CD14-positive monocyte (primary cell): ENCODE results near the gene ADH1A. TPM values are rescaled to one million over a fixed set of nuclear protein-coding genes. Genes with fewer than 3 reads are reported as not detected.

ENCODE experiments used
- DNase-seq, 3 donors: peaks; one replicate each; pipeline ENCODE4 v3.0.0-alpha.2; 2011 to 2022
- H2AFZ ChIP-seq: 2 replicates; pipeline ENCODE4 v1.6.0; 2012; ENCODE audit warnings: mild to moderate bottlenecking, low read depth, low read length, inconsistent platforms; ENCODE audit not compliant: insufficient read depth, poor library complexity, severe bottlenecking
- H3K27ac ChIP-seq, 2 donors: 1 replicate in 1 of 2; 2 replicates in 1 of 2; pipeline ENCODE4 v1.5.1; 2012 to 2013; ENCODE audit warnings: low read length in 2 of 2, control low read depth in 1 of 2, inconsistent platforms in 1 of 2, low read depth in 1 of 2, mild to moderate bottlenecking in 1 of 2
- H3K27me3 ChIP-seq, 2 donors: one replicate each; pipeline versions ENCODE4 v1.6.0 to v1.6.1; 2011 to 2013; ENCODE audit warnings: low read length in 2 of 2; ENCODE audit not compliant: control insufficient read depth in 2 of 2, insufficient read depth in 2 of 2
- H3K36me3 ChIP-seq, 2 donors: replicated peaks in 1 of 2; 1 replicate in 1 of 2; 2 replicates in 1 of 2; pipeline versions ENCODE4 v1.5.1 to v1.6.1; 2012 to 2013; ENCODE audit warnings: low read length in 2 of 2, control low read depth in 1 of 2, inconsistent platforms in 1 of 2, mild to moderate bottlenecking in 1 of 2; ENCODE audit not compliant: insufficient read depth in 2 of 2, control insufficient read depth in 1 of 2
- H3K4me1 ChIP-seq, 2 donors: 1 replicate in 1 of 2; 2 replicates in 1 of 2; pipeline versions ENCODE4 v1.5.1 to v1.6.1; 2012 to 2013; ENCODE audit warnings: low read length in 2 of 2, control low read depth in 1 of 2, inconsistent platforms in 1 of 2, mild to moderate bottlenecking in 1 of 2, moderate library complexity in 1 of 2; ENCODE audit not compliant: insufficient read depth in 2 of 2, control insufficient read depth in 1 of 2
- H3K4me2 ChIP-seq: replicated peaks from 2 replicates; pipeline ENCODE3; 2012; ENCODE audit warnings: low read length, moderate library complexity, mild to moderate bottlenecking; ENCODE audit not compliant: poor library complexity, severe bottlenecking; ENCODE audit errors: extremely low read depth
- H3K4me3 ChIP-seq, 3 experiments: fragments of 200-600 bp in 1 of 3; sonication (generic) in 1 of 3; replicated peaks in 1 of 3; 1 replicate in 2 of 3; 2 replicates in 1 of 3; pipeline ENCODE4 v1.5.1; 2011 to 2013; ENCODE audit warnings: low read length in 3 of 3, mild to moderate bottlenecking in 3 of 3, control low read depth in 2 of 3, low read depth in 2 of 3, inconsistent platforms in 1 of 3, moderate library complexity in 1 of 3
- H3K79me2 ChIP-seq: 2 replicates; pipeline ENCODE4 v1.6.0; 2012; ENCODE audit warnings: mild to moderate bottlenecking, control low read depth, inconsistent platforms, low read length, moderate library complexity; ENCODE audit not compliant: insufficient read depth
- H3K9ac ChIP-seq: 2 replicates; pipeline ENCODE4 v1.6.0; 2017; ENCODE audit warnings: low read length, mild to moderate bottlenecking; ENCODE audit not compliant: insufficient read depth, poor library complexity, severe bottlenecking
- H3K9me3 ChIP-seq, 2 donors: replicated peaks in 1 of 2; 1 replicate in 1 of 2; 2 replicates in 1 of 2; pipeline versions ENCODE4 v1.5.1 to v1.6.1; 2012 to 2013; ENCODE audit warnings: low read length in 2 of 2, control low read depth in 1 of 2; ENCODE audit not compliant: control insufficient read depth in 1 of 2, insufficient read depth in 1 of 2
- H4K20me1 ChIP-seq: 2 replicates; pipeline ENCODE4 v1.6.0; 2012; ENCODE audit warnings: mild to moderate bottlenecking, low read length, control low read depth, moderate library complexity; ENCODE audit not compliant: insufficient read depth
- H3K27ac Mint-ChIP-seq, 7 donors: one replicate each; pipeline ENCODE4 v1.8.0; 2020; ENCODE audit warnings: mild to moderate bottlenecking in 7 of 7, mixed read lengths in 7 of 7, moderate library complexity in 6 of 7, inconsistent platforms in 2 of 7
- H3K27me3 Mint-ChIP-seq, 3 donors: one replicate each; pipeline ENCODE4 v1.8.0; 2021 to 2022; ENCODE audit warnings: low read depth in 3 of 3, mild to moderate bottlenecking in 3 of 3, mixed read lengths in 3 of 3, moderate library complexity in 3 of 3, inconsistent platforms in 1 of 3
- H3K36me3 Mint-ChIP-seq, 2 donors: one replicate each; pipeline ENCODE4 v1.8.0; 2020; ENCODE audit warnings: mixed read lengths in 2 of 2, inconsistent platforms in 1 of 2, mild to moderate bottlenecking in 1 of 2
- H3K4me1 Mint-ChIP-seq: one replicate; pipeline ENCODE4 v1.8.0; 2020; ENCODE audit warnings: mild to moderate bottlenecking, mixed read lengths
- H3K4me3 Mint-ChIP-seq, 2 donors: one replicate each; pipeline ENCODE4 v1.8.0; 2020; ENCODE audit warnings: mild to moderate bottlenecking in 2 of 2, mixed read lengths in 2 of 2, moderate library complexity in 1 of 2
- H3K9me3 Mint-ChIP-seq, 7 donors: one replicate each; pipeline ENCODE4 v1.8.0; 2020 to 2022; ENCODE audit warnings: mixed read lengths in 7 of 7, mild to moderate bottlenecking in 6 of 7, moderate library complexity in 6 of 7, inconsistent platforms in 2 of 7
- WGBS: methylation state at CpG from one replicate; pipeline ENCODE4 v1.1.5; 2013; ENCODE audit warnings: missing lambda C conversion rate; ENCODE audit not compliant: insufficient coverage; 5-methylcytosine and 5-hydroxymethylcytosine counted together
- intact Hi-C, 2 donors: fragments of 100-400 bp; cut with micrococcal nuclease; formaldehyde crosslinking; loops; one replicate each; pipeline versions ENCODE4 v1.15.0 to v1.15.1; 2023
- polyA plus RNA-seq, 3 donors: library from polyadenylated mRNA; depleted of rRNA in 1 of 3; unstranded in 2 of 3; stranded (reverse) in 1 of 3; fragments of 300-500 nt in 2 of 3; fragments of >200 nt in 1 of 3; fragmentation: Illumina TruSeq in 2 of 3; gene quantifications; 1 replicate in 2 of 3; 2 replicates in 1 of 3; pipeline ENCODE4 v1.2.3, GENCODE V29; 2012 to 2021
- TF ChIP-seq, protein P1 (sequence below): fragments of 200-600 bp; IDR thresholded peaks from one replicate; pipeline ENCODE4 v1.8.0; 2022; ENCODE audit warnings: antibody characterized with exemption, mild to moderate bottlenecking

Gene ADH1A
- polyA plus RNA-seq, 3 donors: not detected

DNA sequence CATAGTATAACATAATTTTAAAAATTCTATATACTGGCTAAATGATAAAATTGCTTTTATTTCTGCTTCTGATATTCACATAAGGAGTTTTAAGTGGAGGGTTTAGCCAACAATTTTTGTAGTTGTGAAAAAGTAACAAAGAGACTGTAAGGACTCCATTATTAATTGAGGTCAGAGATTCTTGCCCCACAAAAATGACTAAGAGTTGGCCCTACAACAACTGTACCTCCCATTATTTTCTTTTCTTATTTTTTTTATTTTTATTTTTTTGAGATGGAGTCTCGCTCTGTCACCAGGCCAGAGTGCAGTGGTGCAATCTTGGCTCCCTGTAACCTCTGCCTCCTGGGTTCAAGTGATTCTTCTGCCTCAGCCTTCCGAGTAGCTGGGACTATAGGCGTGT, 39.9 kb upstream of the ADH1A start:
- Histone ChIP-seq H3K9ac (no peak overlapping the region), H3K4me2 (no peak overlapping the region), H3K4me1 (no peaks in the 10 kb centered on the region), H3K4me3 (no peak overlapping the region), H3K36me3 (no peaks in the 10 kb centered on the region), H2AFZ (no peak overlapping the region), H3K27me3 (no peaks in the 10 kb centered on the region), H3K27ac (no peak overlapping the region), H3K79me2 (no peaks in the 10 kb centered on the region), H4K20me1 (no peaks in the 10 kb centered on the region), H3K9me3 (peaks cover 10 to 11% of the 10 kb centered on the region in 2 donors)
- Mint-ChIP-seq H3K4me1 (no peaks in the 10 kb centered on the region), H3K36me3 (no peaks in the 10 kb centered on the region), H3K27ac (no peak overlapping the region), H3K4me3 (no peak overlapping the region), H3K27me3 (peaks cover 0 to 3% (median 0%) of the 10 kb centered on the region in 3 donors), H3K9me3 (peaks cover 0 to 15% (median 11%) of the 10 kb centered on the region in 7 donors)
- WGBS: no CpG with 5 or more reads among the region's 3 CpGs
- intact Hi-C loops: no loop called here
- no peak for DNase-seq
- TF ChIP-seq, protein P1, sequence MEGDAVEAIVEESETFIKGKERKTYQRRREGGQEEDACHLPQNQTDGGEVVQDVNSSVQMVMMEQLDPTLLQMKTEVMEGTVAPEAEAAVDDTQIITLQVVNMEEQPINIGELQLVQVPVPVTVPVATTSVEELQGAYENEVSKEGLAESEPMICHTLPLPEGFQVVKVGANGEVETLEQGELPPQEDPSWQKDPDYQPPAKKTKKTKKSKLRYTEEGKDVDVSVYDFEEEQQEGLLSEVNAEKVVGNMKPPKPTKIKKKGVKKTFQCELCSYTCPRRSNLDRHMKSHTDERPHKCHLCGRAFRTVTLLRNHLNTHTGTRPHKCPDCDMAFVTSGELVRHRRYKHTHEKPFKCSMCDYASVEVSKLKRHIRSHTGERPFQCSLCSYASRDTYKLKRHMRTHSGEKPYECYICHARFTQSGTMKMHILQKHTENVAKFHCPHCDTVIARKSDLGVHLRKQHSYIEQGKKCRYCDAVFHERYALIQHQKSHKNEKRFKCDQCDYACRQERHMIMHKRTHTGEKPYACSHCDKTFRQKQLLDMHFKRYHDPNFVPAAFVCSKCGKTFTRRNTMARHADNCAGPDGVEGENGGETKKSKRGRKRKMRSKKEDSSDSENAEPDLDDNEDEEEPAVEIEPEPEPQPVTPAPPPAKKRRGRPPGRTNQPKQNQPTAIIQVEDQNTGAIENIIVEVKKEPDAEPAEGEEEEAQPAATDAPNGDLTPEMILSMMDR: no peak

DNA sequence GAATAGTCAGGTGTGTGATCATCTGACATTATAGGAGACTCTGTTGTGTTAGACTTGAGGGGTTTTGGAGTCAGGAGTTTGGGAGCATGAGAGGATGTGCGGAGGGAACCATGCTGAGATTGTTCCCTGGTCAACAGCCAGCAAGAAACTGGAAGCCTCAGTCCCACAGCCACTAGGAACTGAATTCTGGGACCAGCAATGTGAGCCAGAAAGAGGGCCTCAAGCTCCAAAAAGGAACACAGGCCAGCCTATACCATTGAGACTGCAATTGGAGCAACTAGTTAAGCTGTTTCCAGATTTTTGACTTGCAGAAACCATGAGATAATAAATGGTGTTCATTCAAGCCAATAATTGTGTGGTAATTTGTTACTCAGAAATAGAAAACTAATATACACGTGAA, 39.1 kb upstream of the ADH1A start:
- Histone ChIP-seq H3K4me1 (no peaks in the 10 kb centered on the region), H2AFZ (no peak overlapping the region), H3K9me3 (peaks cover 10 to 11% of the 10 kb centered on the region in 2 donors), H3K9ac (no peak overlapping the region), H3K79me2 (no peaks in the 10 kb centered on the region), H3K27me3 (no peaks in the 10 kb centered on the region), H3K36me3 (no peaks in the 10 kb centered on the region), H3K4me3 (no peak overlapping the region), H3K27ac (no peak overlapping the region), H4K20me1 (no peaks in the 10 kb centered on the region), H3K4me2 (no peak overlapping the region)
- 71% methylated on average over 1 of the region's 2 CpGs for WGBS
- no peaks in the 10 kb centered on the region for H3K4me1 Mint-ChIP-seq
- TF ChIP-seq, protein P1: no peak
- H3K4me3 Mint-ChIP-seq: no peak overlapping the region
- H3K9me3 Mint-ChIP-seq: peaks cover 0 to 15% (median 11%) of the 10 kb centered on the region in 7 donors
- DNase-seq: no peak
- H3K27me3 Mint-ChIP-seq: peaks cover 0 to 3% (median 0%) of the 10 kb centered on the region in 3 donors
- no peaks in the 10 kb centered on the region for H3K36me3 Mint-ChIP-seq
- no peak overlapping the region for H3K27ac Mint-ChIP-seq
- intact Hi-C loops: no loop called here
